ENCODE data around the gene ZNF366. TPM values are rescaled to one million over a fixed set of nuclear protein-coding genes. Genes with fewer than 3 reads are reported as not detected.

ZNF366 gene
- total and polyA plus RNA-seq, 8 donors: 0.26 to 1.0 (median 0.52) TPM

GRCh38 chr5:72499730-72500129 lies 7.5 kb downstream of the ZNF366 start:
- no peak for ATAC-seq

GRCh38 chr5:72499090-72499489 lies 8.1 kb downstream of the ZNF366 start:
- Histone ChIP-seq H3K27ac (no peak overlapping the region), H3K27me3 (no peaks in the 10 kb centered on the region), H3K9me3 (no peaks in the 10 kb centered on the region), H3K4me1 (no peaks in the 10 kb centered on the region), H3K36me3 (no peaks in the 10 kb centered on the region), H3K4me3 (no peak overlapping the region)
- no peak for FAIRE-seq
- WGBS, 2 donors: 78 to 79% methylated on average over 2 of the region's 2 CpGs
- ATAC-seq: no peak
- DNase-seq: no peak
- TF ChIP-seq CTCF (IDR thresholded peaks at IDR 0.05): no peak
- intact Hi-C loops (cut with DNase I): no loop called here

More at GRCh38 chr5:72499730-72500129, 7.5 kb downstream of the ZNF366 start:
- Histone ChIP-seq H3K4me3 (no peak overlapping the region), H3K36me3 (no peaks in the 10 kb centered on the region), H3K4me1 (no peaks in the 10 kb centered on the region), H3K27me3 (no peaks in the 10 kb centered on the region), H3K27ac (no peak overlapping the region), H3K9me3 (no peaks in the 10 kb centered on the region)
- intact Hi-C loops (cut with DNase I): loop anchor here in 1 of 3 donors (10.0 kb wide), 1 partner anchor 125 kb away; no protein-coding TSS in a partner anchor
- no peak for FAIRE-seq
- no peak for TF ChIP-seq CTCF (IDR thresholded peaks at IDR 0.05)
- no peak for DNase-seq
- WGBS, 2 donors: 90 to 92% methylated on average over 12 of the region's 12 CpGs

- WGBS, 2 donors: 93 to 97% methylated on average over 2 of the region's 2 CpGs
- Histone ChIP-seq H3K27me3 (no peaks in the 10 kb centered on the region), H3K9me3 (no peaks in the 10 kb centered on the region), H3K4me3 (no peak overlapping the region), H3K4me1 (no peaks in the 10 kb centered on the region), H3K36me3 (no peaks in the 10 kb centered on the region), H3K27ac (no peak overlapping the region)
- intact Hi-C loops (cut with DNase I): no loop called here
- FAIRE-seq (no peak), DNase-seq (no peak), ATAC-seq (no peak)
- TF ChIP-seq CTCF (IDR thresholded peaks at IDR 0.05): no peak
Measured at GRCh38 chr5:72498284-72498683, 8.9 kb downstream of the ZNF366 start.

GRCh38 chr5:72497823-72498222 lies 9.4 kb downstream of the ZNF366 start:
- no peak for TF ChIP-seq CTCF (IDR thresholded peaks at IDR 0.05)
- no peak for FAIRE-seq
- H3K4me1 ChIP-seq: no peaks in the 10 kb centered on the region
- WGBS, 2 donors: 88 to 89% methylated on average over 3 of the region's 3 CpGs
- H3K4me3 ChIP-seq: no peak overlapping the region
- ATAC-seq: no peak
- no peaks in the 10 kb centered on the region for H3K36me3 ChIP-seq
- H3K9me3 ChIP-seq: no peaks in the 10 kb centered on the region
- intact Hi-C loops (cut with DNase I): no loop called here
- H3K27me3 ChIP-seq: no peaks in the 10 kb centered on the region
- H3K27ac ChIP-seq: no peak overlapping the region
- DNase-seq: no peak

GRCh38 chr5:72495410-72495809 lies 11.8 kb downstream of the ZNF366 start:
- Histone ChIP-seq H3K4me1 (no peaks in the 10 kb centered on the region), H3K36me3 (no peaks in the 10 kb centered on the region), H3K27ac (no peak overlapping the region), H3K4me3 (no peak overlapping the region), H3K9me3 (no peaks in the 10 kb centered on the region), H3K27me3 (no peaks in the 10 kb centered on the region)
- DNase-seq: no peak
- intact Hi-C loops (cut with DNase I): no loop called here
- no peak for TF ChIP-seq CTCF (IDR thresholded peaks at IDR 0.05)
- no peak for ATAC-seq
- WGBS, 2 donors: 70% methylated on average over 6 of the region's 6 CpGs
- FAIRE-seq: no peak

Data from pancreas (tissue), 10 donors.